SK-N-SH treated with all-trans-retinoic acid at 6 μM for 48 hours (cell line): ENCODE data around the gene CACNA2D3.

Source experiments
- ARNTL ChIP-seq: fragments of 450-650 bp; formaldehyde crosslinking; IDR thresholded peaks from 2 replicates; pipeline ENCODE4 v1.5.0; 2020; ENCODE audit warnings: low read depth, mild to moderate bottlenecking, moderate library complexity, borderline replicate concordance
- CSDC2 ChIP-seq: fragments of 250-450 bp; sonication (Bioruptor Pico); IDR thresholded peaks from 2 replicates; pipeline ENCODE4 v1.5.0; 2020; ENCODE audit warnings: mild to moderate bottlenecking, moderate library complexity
- ESRRG ChIP-seq: fragments of 250-450 bp; sonication (Bioruptor Pico); IDR thresholded peaks from 2 replicates; pipeline ENCODE4 v1.6.1; 2021; ENCODE audit warnings: mild to moderate bottlenecking
- GLIS3 ChIP-seq: fragments of 250-450 bp; sonication (Bioruptor Pico); IDR thresholded peaks from 2 replicates; pipeline ENCODE4 v1.5.0; 2020; ENCODE audit warnings: mild to moderate bottlenecking, moderate library complexity
- OSR1 ChIP-seq: fragments of 250-450 bp; sonication (Bioruptor Pico); IDR thresholded peaks from 2 replicates; pipeline ENCODE4 v1.8.0; 2022; ENCODE audit warnings: moderate library complexity, mild to moderate bottlenecking, inconsistent platforms
- TCF4 ChIP-seq: fragments of 250-450 bp; sonication (Bioruptor Pico); IDR thresholded peaks from 2 replicates; pipeline ENCODE4 v1.8.0; 2021; ENCODE audit warnings: mild to moderate bottlenecking, moderate library complexity, borderline replicate concordance
- ZC3H10 ChIP-seq: fragments of 250-450 bp; sonication (Bioruptor Pico); IDR thresholded peaks from 2 replicates; pipeline ENCODE4 v1.5.1; 2021; ENCODE audit warnings: mild to moderate bottlenecking, moderate library complexity
- ZFP30 ChIP-seq: fragments of 450-650 bp; formaldehyde crosslinking; IDR thresholded peaks from 2 replicates; pipeline ENCODE4 v1.5.0; 2022; ENCODE audit warnings: mild to moderate bottlenecking, moderate library complexity
- ZNF565 ChIP-seq: fragments of 450-650 bp; formaldehyde crosslinking; conservative IDR thresholded peaks from 2 replicates; pipeline ENCODE4 v1.5.0; 2020; ENCODE audit warnings: low read depth, mild to moderate bottlenecking, moderate library complexity
- TF ChIP-seq, protein P1 (sequence below): fragments of 250-450 bp; sonication (Bioruptor Pico); IDR thresholded peaks from 2 replicates; pipeline ENCODE4 v1.8.0; 2020; ENCODE audit warnings: mild to moderate bottlenecking, moderate library complexity, borderline replicate concordance
- TF ChIP-seq, protein P2 (sequence below): fragments of 250-450 bp; sonication (Bioruptor Pico); IDR thresholded peaks from 2 replicates; pipeline ENCODE4 v1.5.1; 2020; ENCODE audit warnings: low read depth, mild to moderate bottlenecking, moderate library complexity

DNA sequence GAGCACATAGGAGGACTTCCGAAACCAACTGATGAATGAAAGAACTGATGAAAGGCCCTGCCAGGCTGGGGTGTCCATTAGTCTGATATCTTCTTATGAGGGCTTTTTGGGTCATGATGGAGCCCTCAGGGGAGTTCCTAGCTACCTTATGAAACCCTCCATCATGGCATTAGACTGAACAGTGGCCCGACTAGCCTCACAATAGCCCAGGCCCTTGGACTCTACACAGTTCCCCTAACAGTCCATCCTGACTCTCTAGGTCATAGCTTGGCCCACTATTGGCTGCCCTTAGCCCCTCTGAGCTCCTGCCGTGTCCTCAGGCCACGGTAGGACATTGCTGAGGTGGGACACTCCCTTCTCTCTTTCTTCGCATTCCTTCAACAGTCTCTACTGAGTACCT, 365.9 kb downstream of the CACNA2D3 start:
- TF ChIP-seq, protein P1, sequence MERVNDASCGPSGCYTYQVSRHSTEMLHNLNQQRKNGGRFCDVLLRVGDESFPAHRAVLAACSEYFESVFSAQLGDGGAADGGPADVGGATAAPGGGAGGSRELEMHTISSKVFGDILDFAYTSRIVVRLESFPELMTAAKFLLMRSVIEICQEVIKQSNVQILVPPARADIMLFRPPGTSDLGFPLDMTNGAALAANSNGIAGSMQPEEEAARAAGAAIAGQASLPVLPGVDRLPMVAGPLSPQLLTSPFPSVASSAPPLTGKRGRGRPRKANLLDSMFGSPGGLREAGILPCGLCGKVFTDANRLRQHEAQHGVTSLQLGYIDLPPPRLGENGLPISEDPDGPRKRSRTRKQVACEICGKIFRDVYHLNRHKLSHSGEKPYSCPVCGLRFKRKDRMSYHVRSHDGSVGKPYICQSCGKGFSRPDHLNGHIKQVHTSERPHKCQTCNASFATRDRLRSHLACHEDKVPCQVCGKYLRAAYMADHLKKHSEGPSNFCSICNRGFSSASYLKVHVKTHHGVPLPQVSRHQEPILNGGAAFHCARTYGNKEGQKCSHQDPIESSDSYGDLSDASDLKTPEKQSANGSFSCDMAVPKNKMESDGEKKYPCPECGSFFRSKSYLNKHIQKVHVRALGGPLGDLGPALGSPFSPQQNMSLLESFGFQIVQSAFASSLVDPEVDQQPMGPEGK (CRISPR knock-in tag) = no peak
- TF ChIP-seq CSDC2 (CRISPR knock-in tag) (no peak), ARNTL (CRISPR knock-in tag) (no peak), ESRRG (no peak), ZC3H10 (CRISPR knock-in tag) (no peak), ZNF565 (CRISPR knock-in tag) (no peak), ZFP30 (no peak), OSR1 (CRISPR knock-in tag) (no peak), TCF4 (no peak), GLIS3 (no peak)
- TF ChIP-seq, protein P2, sequence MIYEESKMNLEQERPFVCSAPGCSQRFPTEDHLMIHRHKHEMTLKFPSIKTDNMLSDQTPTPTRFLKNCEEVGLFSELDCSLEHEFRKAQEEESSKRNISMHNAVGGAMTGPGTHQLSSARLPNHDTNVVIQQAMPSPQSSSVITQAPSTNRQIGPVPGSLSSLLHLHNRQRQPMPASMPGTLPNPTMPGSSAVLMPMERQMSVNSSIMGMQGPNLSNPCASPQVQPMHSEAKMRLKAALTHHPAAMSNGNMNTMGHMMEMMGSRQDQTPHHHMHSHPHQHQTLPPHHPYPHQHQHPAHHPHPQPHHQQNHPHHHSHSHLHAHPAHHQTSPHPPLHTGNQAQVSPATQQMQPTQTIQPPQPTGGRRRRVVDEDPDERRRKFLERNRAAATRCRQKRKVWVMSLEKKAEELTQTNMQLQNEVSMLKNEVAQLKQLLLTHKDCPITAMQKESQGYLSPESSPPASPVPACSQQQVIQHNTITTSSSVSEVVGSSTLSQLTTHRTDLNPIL (CRISPR knock-in tag) = no peak
